ENCODE data around the gene LAYN.

GRCh38 chr11:111581341-111581740 lies 40.8 kb downstream of the LAYN start:
- TF ChIP-seq SOX6 (IDR thresholded peaks at IDR 0.05), result no peak
- no peak for TF ChIP-seq SOX6 (CRISPR knock-in tag; IDR thresholded peaks at IDR 0.05)
- no peak for TF ChIP-seq IKZF1 (IDR thresholded peaks at IDR 0.05)
- TF ChIP-seq JUN (CRISPR knock-in tag; IDR thresholded peaks at IDR 0.05), result no peak
- TF ChIP-seq ZNF841 (CRISPR knock-in tag; IDR thresholded peaks at IDR 0.05; ENCODE audit: borderline replicate concordance), result no peak
- TF ChIP-seq ZNF326 (CRISPR knock-in tag; IDR thresholded peaks at IDR 0.05; ENCODE audit: borderline replicate concordance), result no peak
